GM06990 (cell line): ENCODE measurements around the gene PLPP4.

Source experiments
- DNase-seq: peaks from one replicate; pipeline ENCODE4 v3.0.0-alpha.2; 2011; ENCODE audit not compliant: insufficient read length; ENCODE audit errors: extremely low read depth
- H3K27me3 ChIP-seq: replicated peaks from 2 replicates; pipeline ENCODE4 v1.6.0; 2011; ENCODE audit warnings: low read length; ENCODE audit not compliant: control insufficient read depth, insufficient read depth
- H3K36me3 ChIP-seq: 2 replicates; pipeline ENCODE4 v1.5.1; 2011; ENCODE audit warnings: low read length; ENCODE audit not compliant: control insufficient read depth, insufficient read depth
- H3K4me3 ChIP-seq: replicated peaks from 2 replicates; pipeline ENCODE4 v1.5.1; 2011; ENCODE audit warnings: low read depth, mild to moderate bottlenecking, control low read depth, low read length
- CTCF ChIP-seq: IDR thresholded peaks from 2 replicates; pipeline ENCODE4 v1.5.1; 2011; ENCODE audit warnings: low read length, control low read depth, mild to moderate bottlenecking, inconsistent platforms; ENCODE audit not compliant: insufficient read depth, poor library complexity, severe bottlenecking

PLPP4 gene

GRCh38 chr10:120559800-120560199 lies 102.8 kb downstream of the PLPP4 start:
- no peak overlapping the region for H3K4me3 ChIP-seq
- TF ChIP-seq CTCF, result no peak
- H3K36me3 ChIP-seq, result no peaks in the 10 kb centered on the region
- H3K27me3 ChIP-seq, result no peaks in the 10 kb centered on the region
- DNase-seq, result no peak

GRCh38 chr10:120562956-120563355 lies 105.9 kb downstream of the PLPP4 start:
- H3K27me3 ChIP-seq, result no peaks in the 10 kb centered on the region
- H3K4me3 ChIP-seq, result no peak overlapping the region
- no peak for DNase-seq
- TF ChIP-seq CTCF, result no peak
- no peaks in the 10 kb centered on the region for H3K36me3 ChIP-seq

GRCh38 chr10:120570418-120570817 lies 113.4 kb downstream of the PLPP4 start:
- no peak for TF ChIP-seq CTCF
- Histone ChIP-seq H3K4me3 (no peak overlapping the region), H3K36me3 (no peaks in the 10 kb centered on the region)

GRCh38 chr10:120571266-120571665 lies 114.2 kb downstream of the PLPP4 start:
- no peaks in the 10 kb centered on the region for H3K36me3 ChIP-seq
- H3K27me3 ChIP-seq, result peaks cover 2% of the 10 kb centered on the region
- TF ChIP-seq CTCF, result no peak
- DNase-seq, result no peak
- no peak overlapping the region for H3K4me3 ChIP-seq

More at GRCh38 chr10:120570418-120570817, 113.4 kb downstream of the PLPP4 start:
- no peak for DNase-seq
- H3K27me3 ChIP-seq, result peaks cover 2% of the 10 kb centered on the region

GRCh38 chr10:120572307-120572706 lies 115.3 kb downstream of the PLPP4 start:
- DNase-seq, result no peak
- Histone ChIP-seq H3K4me3 (no peak overlapping the region), H3K27me3 (peaks cover 2% of the 10 kb centered on the region), H3K36me3 (no peaks in the 10 kb centered on the region)
- no peak for TF ChIP-seq CTCF

- TF ChIP-seq CTCF, result no peak
- no peaks in the 10 kb centered on the region for H3K36me3 ChIP-seq
- no peak for DNase-seq
- peaks cover 2% of the 10 kb centered on the region for H3K27me3 ChIP-seq
- no peak overlapping the region for H3K4me3 ChIP-seq
Observed at GRCh38 chr10:120573355-120573754, 116.3 kb downstream of the PLPP4 start.
